GM19328 (cell line): Measurements from ENCODE around the gene EARS2.
"Not testable (repeated sequence)": the region's sequence is repeated elsewhere in the genome, so short reads cannot be mapped to it uniquely, and the experiment has no call there.

Source experiments
- ATAC-seq: cut with Tn5 transposase; IDR thresholded peaks from one replicate; pipeline ENCODE4 v1.9.1; 2021; ENCODE audit warnings: mild to moderate bottlenecking, moderate library complexity; ENCODE audit not compliant: unreplicated experiment

EARS2 gene

DNA sequence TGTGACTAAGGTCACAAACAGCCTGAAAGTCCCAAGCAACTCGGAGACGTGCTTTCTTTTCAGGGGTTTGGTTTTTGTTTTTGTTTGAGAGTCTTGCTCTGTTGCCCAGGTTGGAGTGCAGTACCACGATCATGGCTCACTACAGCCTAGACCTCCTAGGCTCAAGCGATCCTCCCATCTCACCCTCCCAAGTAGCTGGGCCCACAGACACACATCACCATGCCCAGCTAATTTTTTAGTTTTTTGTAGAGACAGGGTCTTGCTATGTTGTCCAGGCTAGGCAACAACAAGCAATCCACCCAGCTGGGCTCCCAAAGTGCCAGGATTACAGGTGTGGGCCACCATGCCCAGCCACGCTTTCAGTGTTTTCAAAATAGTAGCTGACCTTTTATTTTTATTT is 27.1 kb downstream of the EARS2 start:
- no peak for ATAC-seq

DNA sequence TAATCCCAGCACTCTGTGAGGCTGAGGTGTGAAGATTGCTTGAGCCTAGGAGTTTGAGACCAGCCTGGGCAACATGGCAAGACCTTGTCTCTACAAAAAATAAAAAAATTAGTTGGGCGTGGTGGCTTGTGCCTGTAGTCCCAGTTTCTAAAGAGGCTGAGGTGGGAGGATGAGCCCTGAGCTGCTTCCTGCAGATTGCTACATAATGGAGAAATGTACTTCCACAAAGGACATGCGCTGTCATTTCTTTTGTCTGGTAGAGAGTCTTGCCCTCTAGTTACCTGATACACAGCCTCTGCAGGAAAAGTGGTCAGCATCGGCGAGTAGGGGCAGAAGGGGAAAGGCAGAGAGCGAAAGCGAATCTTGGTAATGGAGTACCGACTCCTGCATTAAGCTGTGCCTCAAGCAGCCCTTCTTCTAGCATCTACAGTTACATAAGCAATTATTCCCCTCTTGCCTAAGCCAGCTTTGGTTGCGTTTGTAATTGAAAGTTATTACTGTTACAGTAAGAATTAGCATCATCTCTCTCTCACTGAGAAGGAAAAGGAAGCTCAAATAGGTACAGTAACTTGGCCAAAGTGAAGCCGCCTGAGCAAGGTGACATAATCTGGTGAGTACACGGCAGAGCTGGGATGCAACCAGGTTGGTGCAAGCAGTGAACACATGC is 28.4 kb downstream of the EARS2 start:
- ATAC-seq, result no peak

DNA sequence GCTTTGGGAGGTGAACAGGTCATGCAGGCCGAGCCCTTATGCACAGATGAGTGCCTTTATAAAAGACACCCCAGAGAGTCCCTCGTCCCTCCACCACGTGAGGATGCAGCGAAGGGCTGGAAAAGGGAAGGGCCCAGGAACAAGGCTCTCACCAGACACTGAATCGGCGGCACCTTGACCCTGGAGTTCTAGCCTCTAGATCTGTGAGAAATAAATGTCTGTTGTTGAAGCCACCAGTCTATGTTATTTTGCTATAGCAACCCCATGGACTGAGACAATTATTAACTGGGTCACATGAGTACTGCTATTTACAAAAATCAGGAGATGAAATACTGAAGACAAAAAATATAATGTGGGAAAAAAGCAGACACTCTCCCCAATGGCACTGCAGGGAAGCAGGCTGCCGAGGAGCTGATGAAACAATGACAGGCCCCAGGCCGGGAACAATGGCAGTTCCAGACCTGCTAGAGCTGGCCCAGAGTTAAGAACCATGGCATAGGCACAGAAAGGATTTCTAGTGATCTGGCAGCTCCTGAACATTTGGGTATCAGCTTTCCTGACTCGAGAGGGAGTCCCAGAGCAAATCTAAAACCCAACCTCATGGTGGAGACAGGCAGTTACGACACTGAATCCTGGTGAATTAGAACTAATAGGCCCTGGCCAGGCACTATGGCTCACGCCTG is 29.0 kb downstream of the EARS2 start:
- ATAC-seq, result no peak

DNA sequence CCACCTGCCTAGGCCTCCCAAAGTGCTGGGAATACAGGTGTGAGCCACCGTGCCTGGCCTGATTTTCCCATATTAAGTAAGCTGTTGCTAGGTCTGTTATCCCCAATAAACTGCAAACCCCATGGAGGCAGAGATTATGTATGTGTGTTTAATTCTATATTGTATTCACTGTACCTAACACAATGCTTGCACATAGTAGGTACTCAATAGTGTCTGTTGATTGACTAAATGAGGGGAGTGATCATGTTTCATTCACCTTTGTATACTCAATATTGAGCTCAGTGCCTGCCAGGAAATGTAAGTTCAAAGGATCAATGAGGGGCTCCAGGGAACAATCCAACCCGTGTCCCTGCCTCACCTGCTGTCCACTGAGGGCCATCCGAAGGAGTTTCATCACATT is 32.3 kb downstream of the EARS2 start:
- ATAC-seq, result no peak

DNA sequence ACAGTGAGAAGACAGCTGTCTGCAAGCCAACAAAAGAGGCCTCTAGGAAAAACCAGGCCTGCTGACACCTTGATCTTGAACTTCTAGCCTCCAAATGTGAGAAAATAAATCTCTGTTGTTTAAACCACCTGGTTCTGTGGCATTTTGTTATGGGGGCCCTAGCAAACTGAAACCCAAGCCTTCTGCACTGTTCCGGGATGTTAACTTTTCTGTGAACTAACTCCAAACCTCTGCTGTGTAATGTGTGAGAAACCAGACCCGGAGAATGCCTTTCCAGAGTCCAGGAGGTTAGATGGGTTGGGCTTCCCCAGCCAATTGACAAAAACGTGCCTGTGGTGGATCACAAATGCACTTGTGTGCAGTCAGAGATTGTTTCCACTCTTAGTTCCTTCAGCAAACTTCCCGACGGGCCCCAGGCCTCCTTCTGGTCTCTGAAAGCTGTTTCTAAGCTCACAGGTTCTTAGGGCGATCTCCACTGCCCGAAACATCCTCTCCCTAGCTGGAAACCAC is 33.2 kb downstream of the EARS2 start:
- no peak for ATAC-seq

DNA sequence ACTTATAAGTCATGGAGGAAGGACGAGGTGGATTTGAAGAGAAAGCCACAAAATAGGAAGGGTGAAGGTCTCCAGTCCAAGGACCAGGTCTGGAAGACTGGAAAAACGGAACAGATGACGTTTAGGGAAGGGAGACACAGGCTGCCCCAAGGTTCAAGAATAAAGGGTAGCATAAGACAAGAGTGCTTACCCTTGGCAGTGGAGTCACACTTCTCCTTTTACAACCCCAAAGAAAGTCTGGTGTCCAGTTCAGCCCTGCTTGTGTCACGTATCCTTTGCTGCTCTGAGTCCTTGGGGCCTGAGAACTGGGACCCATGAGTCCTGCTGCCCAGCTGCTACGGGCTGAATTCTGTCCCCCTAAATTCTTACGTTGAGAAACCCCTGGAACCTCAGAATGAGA is 33.8 kb downstream of the EARS2 start:
- no peak for ATAC-seq

DNA sequence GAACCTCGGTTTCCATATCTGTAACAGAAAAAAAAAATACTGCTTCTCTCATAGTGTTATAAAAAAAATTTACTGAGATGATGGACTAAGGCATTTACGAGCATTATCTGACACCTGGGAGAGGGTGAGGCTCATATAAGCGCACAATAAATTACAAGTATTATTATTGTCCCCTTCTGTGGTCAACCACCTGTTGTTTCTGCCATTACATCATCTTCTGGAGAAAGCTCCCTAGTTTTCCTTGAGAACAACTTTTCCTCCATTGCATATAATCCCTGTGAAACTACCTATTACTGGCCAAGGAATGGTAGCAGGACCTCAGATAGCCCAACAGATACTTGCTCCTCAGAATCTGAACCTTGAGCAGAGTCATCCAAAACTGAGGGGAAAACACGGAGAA is 35.2 kb downstream of the EARS2 start:
- ATAC-seq, result no peak

DNA sequence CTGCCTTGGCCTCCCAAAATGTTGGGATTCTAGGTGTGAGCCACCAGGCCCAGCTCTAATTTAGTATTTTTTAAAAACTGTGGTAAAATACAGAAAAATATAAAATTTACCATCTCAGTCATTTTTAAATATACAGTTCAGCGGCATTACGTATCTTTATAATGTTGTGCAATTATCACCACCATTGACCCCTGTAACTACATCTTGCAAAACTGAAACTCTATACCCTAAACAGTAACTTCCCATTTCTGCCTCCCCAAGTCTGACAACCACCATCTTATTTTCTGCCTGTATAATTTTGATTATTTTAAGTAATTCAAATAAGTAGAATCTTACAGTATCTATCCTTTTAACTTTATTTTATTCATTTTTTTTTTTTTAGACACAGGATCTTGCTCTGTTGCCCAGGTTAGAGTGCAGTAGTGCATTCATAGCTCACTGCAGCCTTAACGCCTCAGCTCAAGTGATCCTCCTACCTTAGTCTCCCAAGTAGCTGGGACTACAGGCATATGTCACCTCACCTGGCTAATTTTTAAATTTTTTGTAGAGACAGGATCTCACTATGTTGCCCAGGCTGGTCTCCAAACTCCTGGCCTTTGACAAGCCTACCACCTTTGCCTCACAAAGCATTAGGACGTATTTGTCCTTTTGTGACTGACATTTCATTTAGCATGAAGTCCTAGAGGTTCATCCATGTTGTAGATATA is 36.0 kb downstream of the EARS2 start:
- no peak for ATAC-seq

DNA sequence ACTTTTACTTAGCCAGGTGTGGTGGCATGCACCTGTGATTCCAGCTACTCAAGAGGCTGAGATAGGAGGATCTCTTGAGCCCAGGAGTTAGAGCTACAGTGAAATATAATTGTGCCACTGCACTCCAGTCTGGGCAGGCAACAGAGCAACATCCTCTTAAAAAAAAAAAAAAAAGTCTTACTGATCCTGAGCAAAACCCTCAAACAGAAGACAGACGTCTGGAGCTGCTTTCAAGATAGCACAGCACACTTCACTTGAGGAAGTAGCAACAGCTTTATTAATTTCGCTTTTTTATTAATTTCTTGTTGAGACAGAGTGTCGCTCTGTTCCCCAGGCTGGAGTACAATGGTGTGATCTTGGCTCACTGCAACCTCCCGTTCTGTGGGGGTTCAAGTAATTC is 36.6 kb downstream of the EARS2 start:
- no peak for ATAC-seq

DNA sequence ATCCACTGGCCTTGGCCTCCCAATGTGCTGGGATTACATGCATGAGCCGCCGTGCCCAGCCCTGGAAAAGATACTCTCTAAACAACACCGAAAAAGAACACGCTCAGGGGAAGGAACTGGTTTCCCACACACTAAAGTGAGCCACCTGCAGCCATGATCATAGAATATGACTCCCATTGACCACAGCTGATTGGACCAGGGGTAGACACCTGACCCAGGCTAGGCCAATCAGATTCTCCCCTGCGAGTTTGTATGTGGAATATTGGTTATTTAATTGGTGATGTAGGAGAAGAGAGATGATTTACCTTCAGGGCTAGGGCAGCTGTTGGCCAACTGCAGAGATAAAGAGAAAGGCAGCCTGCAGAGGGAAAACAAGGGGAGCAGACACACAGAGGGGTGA is 37.9 kb downstream of the EARS2 start:
- ATAC-seq, result no peak

DNA sequence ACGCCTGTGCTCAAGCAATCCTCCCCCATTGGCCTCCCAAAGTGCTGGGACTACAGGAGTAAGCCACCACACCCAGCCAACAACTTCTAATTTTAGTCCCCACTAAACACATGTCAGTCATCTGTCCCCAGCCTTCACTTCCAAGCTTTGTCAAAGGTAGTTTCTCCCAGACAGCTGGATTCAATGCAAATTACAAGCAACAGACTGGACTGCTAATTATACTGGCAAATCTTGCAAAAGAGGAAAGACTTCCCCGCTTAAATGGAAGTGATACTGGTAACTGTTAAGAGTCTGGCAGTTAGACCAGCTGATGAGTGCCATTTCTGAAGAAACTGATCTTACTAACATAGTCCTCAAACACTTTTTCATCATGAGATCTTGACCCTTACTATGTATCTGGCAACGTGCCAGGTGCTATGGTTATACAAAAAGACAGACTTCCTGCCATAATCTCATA is 38.7 kb downstream of the EARS2 start:
- no peak for ATAC-seq

DNA sequence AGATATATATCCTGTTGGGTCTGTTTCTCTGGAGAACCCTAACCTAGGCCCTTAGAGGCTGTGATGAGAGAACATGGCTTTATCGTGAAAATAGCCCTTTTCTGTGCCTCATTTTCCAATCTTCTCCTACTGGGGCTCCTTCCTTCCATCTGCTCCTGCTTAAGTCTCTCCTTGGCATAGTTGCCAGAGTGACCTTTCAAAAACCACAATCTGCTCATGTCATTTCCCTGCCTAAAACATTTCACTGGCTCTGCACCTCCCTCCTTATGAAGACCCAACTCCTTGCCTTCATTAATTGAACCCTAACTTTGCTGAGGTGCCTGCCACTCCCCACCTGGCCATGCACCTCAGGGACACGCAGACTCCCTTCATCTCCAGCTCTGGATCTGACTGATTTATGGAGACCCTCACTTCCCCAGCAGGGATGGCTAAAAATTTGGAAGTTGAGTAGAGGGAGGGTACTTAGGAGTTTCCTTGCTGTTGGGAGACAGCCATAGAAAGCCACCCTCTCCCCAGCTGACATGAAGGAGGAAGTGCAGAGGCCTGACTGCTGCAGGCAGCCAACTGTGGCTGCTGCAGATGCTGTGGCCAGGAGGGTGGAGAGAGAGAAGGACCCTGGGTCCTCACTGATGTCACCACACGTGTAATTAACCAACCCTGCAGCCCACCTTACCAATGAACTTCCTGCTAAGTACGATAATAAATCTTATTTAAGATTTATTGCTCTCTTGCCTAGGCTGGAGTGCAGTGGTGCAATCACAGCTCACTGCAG is 40.6 kb downstream of the EARS2 start:
- ATAC-seq, result no peak

DNA sequence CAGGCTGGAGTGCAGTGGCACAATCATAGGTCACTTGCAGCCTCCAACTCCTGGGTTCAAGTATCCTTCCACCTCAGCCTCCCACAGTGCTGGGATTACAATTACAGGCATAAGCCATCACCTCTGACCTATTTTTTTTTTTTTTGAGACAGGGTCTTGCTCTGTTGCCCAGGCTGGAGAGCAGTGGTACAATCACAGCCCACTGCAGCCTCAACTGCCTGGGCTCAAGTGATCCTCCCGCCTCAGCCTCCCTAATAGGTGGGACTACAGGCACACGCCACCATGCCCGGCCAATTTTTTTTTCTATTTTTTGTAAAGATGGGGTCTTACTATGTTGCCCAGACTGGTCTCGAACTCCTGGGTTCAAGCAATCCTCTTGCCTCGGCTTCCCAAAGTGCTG is 41.3 kb downstream of the EARS2 start:
- no peak for ATAC-seq

DNA sequence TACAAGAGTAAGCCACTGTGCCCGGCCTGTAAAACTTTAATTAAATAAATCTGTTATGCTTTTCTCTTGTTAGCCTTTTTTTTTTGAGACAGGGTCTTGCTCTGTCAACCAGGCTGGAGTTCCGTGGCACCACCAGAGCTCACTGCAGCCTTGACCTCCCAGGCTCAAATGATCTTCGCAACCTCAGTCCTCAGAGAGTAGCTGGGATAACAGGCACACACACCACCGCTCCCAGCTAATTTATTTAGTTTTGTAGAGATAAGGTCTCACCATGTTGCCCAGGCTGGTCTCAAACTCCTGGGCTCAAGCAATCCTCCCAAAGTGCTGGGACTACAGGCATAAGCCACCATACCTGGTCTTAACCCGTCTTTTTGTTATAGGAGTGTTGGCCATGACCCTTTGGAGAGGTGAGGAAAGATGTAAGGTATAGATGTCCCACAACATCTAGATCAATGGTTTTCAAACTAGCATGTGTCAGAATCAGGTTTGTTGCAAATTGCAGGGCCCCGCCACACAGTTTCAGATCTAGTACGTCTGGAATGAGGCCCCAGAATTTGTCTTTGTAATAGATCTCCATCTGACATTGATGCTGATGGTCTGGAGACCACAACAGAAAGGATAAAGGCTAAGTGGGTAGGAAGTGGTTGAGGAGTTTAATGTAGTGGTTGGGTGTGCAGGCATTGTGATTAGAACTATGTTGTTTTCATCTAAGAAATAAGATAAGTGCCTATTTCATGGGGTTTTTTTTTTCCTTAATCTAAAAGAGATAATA is 42.6 kb downstream of the EARS2 start:
- ATAC-seq, result no peak

DNA sequence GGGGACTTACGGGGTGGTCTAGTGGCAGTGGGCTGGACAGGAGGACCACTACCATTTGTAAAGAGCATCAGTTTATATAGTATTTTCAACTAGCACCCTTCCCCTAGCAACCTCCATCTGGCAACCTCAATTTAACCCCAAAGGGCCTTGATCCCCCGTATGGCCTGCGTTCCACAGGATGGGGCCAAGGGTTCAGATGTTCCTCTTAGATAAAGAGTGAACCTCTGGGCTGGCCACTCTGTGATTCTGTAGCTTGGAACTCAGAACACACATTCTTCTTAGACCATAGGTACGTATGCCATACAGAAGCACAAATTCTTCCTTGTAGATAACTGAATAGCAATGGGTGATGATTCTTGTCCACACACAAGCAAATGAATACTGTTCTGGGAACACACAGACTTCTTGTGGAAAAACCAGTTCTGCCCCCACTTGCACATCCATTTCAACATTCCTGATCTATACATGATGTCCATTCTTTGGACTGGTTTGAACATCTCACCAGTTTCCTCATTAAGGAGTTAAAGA is 44.9 kb downstream of the EARS2 start:
- ATAC-seq, result no peak

DNA sequence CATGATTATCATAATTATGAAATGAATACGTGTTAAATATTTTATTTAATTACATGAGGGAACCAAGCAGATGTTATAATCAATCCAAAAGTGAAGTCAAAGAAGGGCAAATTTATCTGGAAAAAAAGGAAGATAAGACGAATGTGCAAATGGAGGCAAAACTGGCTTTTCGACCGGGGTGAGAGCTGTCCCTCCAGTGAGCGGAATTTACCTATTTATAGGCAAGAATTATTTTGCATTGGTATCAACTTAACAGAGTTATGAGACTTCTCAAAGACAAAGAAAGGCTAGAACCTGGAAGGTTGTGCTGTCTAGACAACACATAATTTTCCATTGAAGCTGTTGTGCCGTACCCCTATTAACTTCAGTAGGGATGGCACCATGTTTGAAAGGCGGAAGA is 45.4 kb downstream of the EARS2 start:
- ATAC-seq, result no peak

DNA sequence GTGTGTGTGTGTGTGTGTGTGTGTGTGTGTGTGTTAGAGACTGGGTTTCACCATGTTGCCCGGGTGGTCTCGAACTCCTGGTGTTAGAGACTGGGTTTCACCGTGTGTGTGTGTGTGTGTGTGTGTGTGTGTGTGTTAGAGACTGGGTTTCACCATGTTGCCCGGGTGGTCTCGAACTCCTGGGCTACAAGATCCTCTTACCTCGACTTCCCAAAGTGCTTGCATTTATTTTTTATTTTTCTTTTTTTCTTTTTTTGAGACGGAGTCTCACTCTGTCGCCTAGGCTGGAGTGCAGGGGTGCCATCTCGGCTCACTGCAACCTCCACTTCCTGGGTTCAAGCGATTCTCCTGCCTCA is 46.3 kb downstream of the EARS2 start:
- not testable (repeated sequence) for ATAC-seq

DNA sequence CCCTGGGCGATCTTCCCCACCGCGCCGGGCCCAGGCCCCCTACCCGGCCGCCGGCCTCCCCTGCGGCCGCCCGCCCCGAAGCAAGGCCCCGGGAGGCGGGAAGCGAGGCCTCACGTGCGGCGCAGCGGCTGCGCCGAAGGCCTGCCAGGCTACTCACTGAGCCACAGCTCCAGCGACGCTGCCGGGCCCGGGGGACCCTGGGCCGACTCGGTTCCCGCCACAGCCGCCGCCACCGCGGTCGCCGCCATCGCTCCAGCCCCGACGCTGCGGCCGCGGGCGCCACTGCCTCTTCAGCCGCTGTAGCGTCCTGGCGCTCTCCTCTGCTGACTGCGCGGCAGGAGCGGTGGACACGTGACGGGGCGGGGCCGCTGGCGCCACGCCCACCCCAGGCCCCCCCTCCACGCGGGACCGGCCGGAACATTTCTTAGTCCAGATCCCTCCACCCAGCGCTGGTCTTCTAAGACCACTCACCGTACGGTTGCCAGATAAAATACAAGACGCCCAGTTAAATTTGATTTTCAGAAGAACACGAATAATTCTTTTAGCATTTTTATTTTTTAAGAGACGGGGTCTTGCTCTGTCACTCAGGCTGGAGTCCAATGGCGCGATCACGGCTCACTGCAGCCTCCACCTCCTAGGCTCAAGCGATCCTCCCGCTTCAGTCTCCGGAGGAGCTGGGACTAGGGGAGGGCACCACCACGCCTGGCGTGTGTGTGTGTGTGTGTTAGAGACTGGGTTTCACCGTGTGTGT is 46.8 kb downstream of the EARS2 start, which contains the start of gene GGA2:
Gene GGA2 (minus strand): TSS at position 331 of the 751 bp plus-strand sequence. CDS start 83 bp downstream, at position 248.
- peak; percentile 70 for ATAC-seq

DNA sequence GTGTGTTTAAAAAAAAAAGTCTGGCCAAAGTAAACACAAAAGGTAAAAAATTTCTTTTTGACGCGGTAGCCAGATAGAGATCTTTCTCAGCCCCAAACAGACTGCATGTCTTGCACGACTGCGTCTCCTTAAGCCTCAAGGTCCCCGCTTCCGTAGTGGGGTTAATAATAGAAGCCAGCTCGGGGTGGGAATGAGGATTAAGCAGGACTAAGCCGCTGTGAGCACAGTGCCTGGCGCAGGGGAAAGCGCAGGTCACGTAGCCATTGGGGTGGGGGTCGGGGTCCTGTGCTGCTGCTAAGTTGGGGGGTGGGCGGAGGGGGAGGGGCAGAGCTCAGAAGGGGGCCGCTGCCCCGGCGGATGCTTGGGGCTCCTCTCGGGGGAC is 47.4 kb downstream of the EARS2 start:
- ATAC-seq, result peak; percentile 9

DNA sequence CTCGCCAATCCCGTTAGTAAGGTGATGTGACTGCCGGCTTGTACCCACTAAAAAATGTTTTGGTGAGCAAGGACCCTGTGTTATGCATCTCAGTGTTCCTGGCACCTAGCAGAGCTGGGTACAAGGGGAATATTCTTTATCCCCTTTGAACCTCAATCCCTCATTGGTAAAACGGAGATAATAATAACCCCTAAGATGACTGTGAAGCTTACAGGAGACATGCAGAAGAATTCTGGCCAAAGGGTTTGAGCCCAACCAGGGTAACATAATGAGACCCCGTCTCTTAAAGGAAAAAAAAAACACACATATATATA is 47.8 kb downstream of the EARS2 start:
- no peak for ATAC-seq
